HG02610 (cell line): ENCODE data around the gene ERP29.
"Not testable (repeated sequence)": the region's sequence is repeated elsewhere in the genome, so short reads cannot be mapped to it uniquely, and the experiment has no call there.

Experiments used
- ATAC-seq: cut with Tn5 transposase; IDR thresholded peaks from one replicate; pipeline ENCODE4 v1.9.1; 2021; ENCODE audit warnings: mild to moderate bottlenecking, moderate library complexity; ENCODE audit not compliant: unreplicated experiment

ERP29 gene

DNA sequence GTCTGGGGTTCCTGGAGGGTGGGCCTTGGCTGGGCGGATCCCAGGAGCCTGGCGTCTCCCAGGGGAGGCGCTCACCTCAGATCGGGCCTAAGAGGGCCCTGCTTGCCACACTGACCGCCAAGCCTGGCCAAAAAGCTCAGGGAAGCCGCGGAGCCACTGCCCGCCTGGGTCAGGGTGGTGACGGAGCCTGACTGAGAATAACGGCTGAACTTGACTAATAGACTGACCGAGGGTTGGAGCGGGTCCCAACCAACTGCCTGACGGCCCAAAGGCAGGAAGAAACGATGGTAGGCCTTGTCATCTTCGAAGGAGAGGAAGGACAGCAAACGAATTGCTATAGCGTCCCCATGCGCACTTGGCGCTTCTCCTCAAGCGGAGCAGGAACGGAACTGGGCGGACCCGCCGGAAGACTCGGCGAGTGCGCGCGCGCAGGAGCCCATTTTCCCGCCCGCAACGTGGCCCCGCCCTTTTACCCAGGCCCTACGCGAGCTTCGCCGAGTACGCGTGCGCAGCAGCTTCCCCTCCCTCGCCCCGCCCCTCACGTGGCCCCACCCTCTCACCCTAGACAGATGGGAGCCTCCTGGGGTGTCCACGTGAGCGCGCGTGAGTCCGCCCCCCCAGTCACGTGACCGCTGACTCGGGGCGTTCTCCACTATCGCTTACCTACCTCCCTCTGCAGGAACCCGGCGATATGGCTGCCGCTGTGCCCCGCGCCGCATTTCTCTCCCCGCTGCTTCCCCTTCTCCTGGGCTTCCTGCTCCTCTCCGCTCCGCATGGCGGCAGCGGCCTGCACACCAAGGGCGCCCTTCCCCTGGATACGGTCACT is at the start of gene ERP29, which contains the start of gene TMEM116:
TSS of gene ERP29 (plus strand) at position 652 of the 826 bp plus-strand sequence. CDS start at position 692, 40 bp downstream.
TSS of gene TMEM116 (minus strand) at position 391 of the 826 bp plus-strand sequence. CDS start 7,895 bp downstream, outside the sequence.
- ATAC-seq, result peak; percentile 64

- no peak for ATAC-seq
These were observed 48.3 kb upstream of the ERP29 start for GRCh38 chr12:111964935-111965334.

- no peak for ATAC-seq
These were observed 41.4 kb upstream of the ERP29 start for GRCh38 chr12:111971800-111972199.

DNA sequence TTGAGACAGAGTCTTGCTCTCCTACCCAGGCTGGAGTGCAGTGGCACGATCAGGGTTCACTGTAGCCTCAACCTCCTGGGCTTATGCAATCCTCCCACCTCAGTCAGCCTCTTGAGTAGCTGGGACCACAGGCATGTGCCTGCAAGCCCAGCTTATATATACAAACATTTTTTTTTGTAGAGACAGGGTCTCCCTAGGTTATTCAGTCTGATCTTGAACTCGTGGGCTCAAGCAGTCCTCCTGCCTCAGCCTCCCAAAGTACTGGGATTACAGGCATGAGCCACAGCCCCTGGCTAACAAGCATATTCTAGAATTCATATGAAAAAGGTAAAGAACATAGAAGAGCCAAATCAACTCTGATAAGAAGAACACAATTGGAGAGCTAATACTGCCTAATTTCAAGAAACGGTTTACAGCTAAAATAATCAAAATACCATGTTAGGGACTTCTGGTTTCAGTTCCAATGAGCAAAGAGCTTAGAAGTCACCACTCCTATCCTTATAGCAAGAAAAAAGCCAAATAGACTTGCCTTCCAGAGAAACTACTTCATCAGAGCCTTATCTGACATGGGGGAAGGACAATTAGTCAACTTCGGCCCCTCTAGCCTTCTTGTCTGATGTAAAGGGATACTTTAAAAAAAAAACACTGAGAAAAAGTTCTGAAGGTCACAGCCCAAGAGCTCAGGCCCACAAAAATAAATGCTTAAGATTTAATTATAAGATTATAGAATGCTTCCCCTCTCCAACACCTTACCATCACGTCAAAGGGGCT is 37.9 kb upstream of the ERP29 start:
- ATAC-seq, result no peak

DNA sequence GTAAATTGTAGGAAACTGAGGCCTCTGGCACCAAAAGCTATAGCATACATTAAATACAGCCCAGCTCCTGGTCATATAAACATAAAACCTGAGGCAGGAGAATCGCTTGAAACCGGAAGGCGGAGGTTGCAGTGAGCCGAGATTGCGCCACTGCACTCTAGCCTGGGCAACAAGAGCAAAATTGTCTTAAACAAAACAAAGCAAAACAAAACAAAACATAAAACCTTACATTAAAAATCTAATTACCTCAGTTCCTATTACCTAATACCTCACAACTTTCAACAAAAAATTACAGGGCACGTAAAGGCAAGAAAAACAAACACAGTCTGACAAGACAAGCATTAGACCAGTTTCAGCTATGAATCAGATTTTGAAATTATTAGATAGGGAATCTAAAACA is 36.9 kb upstream of the ERP29 start:
- ATAC-seq, result no peak

- ATAC-seq, result no peak
These were observed 36.4 kb upstream of the ERP29 start for GRCh38 chr12:111976860-111977259.

DNA sequence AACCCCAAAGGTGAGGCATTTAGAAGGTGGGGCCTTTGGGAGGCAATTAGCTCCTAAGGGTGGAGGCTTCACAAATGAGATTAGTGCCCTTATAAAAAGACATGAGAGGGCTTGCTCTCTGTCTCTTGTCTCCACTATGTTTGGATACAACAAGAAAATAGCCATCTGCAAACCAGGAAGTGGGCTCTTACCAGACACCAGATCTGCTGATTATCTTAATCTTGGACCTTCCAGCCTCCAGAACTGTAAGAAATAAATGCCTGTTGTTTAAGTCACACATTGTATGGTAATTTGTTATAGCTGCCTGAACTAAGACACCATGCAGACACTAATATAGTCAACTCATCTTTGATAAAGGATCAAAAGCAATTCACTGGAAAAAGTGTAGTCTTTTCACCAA is 34.7 kb upstream of the ERP29 start:
- ATAC-seq, result no peak

DNA sequence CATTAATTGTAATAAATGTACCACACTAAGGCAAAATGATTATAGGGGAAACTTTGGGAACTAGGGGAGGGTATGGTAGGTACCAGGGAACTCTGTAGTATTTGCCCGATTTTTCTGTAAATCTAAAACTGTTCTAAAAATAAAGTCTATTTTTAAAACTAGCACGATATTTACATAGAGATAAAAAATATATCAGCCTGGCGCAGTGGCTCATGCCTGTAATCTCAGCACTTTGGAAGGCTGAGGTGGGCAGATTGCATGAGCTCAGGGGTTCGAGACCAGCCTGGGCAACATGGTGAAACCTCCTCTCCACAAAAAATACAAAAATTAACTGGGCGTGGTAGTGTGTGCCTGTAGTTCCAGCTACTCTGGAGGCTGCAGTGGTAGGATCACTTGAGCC is 32.6 kb upstream of the ERP29 start:
- ATAC-seq, result no peak

- ATAC-seq, result no peak
These were observed 31.2 kb upstream of the ERP29 start for GRCh38 chr12:111981987-111982386.

DNA sequence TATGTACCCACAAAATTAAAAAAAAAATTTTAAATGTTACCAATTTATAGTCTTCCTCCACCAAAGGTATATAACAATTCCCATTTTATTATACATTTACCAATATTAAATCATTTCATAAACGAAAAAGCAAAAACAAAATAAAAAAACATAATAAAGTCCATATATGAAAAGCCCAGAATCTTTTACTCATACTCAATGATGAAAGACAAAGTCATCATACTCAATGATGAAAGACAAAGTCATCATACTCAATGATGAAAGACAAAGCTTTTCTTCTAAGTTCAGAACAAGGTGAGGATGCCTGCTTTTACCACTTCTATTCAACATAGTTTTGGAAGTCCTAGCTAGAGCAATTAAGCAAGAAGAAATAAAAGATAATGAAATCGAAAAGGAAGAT is 28.4 kb upstream of the ERP29 start:
- ATAC-seq, result no peak

DNA sequence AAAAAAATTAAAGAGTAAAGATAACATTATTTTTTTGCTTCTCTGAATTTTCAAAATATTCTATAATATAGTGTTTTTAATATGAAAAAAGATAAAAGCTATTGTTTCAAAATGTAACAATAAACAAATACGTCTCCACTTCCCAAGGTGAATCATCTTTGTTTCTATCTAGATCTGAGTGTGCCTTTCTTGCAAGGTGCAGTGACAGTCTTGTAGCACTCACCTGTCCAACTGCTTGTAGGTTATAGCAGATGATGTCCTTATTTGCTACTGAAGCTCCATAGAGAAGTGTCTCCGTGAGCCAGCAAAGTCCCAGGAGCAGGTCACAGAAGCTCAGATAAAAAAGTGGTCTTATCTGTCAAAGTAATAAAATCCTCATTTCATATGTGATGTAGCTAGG is 21.7 kb upstream of the ERP29 start:
- ATAC-seq, result no peak

DNA sequence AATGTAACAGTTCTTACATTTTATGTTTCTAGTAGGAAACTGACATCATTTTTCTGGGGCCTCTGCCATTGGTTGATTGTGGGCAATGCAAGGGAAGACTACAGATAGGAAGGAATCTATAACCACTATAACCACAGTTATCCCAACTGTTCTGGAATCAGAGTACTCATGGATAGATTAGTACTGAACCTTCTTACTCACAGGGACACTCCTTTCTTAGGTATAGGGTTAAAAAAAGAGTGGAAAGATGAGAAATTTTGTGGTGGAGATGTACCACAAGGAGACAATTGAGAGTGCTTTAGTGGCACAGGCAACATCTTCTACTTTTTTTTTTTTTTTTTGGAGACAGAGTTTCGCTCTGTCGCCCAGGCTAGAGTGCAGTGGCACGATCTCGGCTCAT is 21.3 kb upstream of the ERP29 start:
- ATAC-seq, result no peak

GRCh38 chr12:111992464-111992863 is 20.8 kb upstream of the ERP29 start:
- no peak for ATAC-seq

DNA sequence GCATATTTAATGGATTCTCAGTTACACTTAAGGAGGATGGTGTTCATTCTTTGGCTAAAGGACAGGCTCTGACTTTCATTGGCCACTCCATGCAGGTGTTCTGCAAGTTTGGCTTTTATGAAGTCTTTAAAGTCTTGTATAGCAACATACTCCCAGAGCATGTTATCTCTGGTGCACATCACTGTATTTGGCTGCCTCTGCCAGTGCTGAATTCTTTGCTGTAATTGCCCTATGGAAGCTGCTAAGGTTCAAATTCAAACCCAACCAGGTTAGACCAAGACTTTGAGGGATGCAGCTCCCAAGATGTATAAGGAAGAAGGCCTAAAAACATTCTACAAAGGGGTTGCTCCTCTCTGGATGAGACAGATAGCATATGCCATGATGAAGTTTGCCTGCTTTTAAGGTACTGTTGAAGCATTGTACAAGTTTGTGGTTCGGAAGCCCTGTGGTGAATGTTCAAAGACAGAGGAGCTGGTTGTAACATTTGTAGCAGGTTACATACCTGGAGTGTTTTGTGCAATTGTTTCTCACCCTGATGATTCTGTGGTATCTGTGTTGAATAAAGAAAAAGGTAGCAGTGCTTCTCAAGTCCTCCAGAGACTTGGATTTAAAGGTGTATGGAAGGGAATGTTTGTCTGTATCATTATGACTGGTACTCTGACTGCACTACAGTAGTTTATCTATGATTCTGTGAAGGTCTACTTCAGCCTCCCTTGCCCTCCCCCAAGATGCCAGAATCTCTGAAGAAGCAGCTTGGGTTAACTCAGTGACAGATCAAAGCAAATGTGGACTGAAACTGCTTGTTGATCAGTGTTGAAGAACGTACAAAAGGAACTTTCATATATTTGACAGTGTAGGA is 19.7 kb upstream of the ERP29 start:
- ATAC-seq, result peak; percentile 69

DNA sequence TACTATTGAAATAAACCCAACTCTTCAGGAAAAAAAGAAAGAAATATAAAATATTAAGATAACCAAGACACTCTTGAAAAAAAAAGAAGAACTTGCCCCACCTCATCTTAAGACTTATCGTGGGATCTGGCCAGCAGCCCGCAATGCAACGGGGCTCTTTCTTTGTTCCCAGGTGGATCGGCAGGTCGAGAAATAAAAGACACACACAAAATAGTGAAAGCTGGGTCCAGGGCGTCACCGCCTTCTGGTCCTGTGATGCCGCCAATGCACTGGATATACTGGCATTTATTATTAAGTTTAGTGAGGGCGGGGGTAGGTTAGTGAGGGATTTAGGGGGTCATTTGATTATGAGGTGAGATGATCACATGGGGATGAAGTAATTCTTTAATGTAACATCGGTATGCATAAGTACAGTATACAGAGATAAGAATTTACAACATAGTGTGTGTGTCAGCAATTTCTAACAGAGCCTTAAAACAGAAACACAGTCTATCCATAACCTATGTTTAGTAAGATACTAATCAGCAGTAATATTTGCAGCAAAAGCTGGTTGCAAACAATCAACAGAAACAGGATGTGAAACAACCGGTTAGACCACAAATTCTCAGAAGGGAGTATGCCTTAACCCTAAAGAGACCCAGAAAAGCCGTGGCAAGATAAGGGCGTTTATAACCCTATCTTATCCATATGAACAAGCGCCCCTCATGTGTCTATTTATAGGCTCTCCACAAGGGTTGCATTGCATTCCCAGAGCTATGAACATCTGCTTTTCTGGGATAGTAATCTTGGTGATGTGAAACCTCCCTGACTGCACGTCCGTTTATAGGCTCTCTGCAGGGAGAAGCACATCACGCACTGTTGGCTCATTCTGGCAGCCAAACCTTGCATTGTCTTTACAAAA is 18.8 kb upstream of the ERP29 start:
- peak; percentile 8 for ATAC-seq

DNA sequence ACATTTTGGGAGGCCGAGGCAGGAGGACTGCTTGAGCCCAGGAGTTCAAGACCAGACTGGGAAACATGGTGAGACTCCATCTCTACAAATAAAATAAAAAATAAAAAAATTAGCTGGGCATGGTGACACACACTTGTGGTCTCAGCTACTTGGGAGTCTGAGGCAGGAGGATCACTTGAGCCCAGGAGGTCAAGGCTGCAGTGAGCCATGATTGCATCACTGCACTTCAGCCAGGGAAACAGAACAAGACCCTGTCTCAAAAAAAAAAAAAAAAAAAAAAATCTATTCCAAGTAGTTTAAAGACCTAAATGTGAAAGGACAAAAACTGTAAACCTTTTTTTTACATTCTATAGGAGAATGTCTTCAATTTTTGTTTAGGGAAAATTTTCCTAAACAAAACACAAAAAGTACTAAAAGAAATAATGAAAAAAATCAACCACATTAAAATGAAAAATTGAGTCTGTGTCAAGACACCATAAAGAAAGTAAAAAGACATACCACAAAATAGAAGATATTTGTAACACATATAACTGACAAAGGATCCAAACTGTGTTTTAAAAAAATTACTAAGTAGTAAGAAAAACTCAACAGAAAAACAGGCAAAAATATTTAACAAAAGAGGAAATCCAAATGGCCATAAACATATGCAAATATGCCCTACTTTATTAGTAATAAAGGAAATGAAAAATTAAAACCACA is 17.3 kb upstream of the ERP29 start:
- no peak for ATAC-seq

DNA sequence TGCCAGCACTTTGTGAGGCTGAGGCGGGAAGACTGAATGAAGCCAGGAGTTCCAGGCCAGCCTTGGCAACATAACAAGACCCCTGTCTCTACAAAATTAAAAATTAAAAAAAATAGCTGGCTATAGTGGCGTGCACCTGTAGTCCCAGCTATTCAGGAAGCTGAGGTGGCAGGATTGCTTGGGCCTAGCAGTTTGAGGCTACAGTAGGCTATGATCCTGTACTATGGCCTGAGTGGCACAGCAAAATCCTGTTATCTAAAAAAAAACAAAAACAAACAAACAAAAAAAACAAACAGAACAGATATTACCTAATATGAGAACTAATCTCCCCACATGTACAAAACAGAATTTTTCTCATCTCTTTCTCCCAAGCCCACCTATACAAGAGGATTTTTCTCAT is 15.9 kb upstream of the ERP29 start:
- ATAC-seq, result no peak

GRCh38 chr12:111998015-111998414 is 15.2 kb upstream of the ERP29 start:
- no peak for ATAC-seq

- ATAC-seq, result not testable (repeated sequence)
These were observed 14.1 kb upstream of the ERP29 start for GRCh38 chr12:111999129-111999528.
